Esophagus mucosa (tissue), 1 donor: Measurements from ENCODE around the gene DBNDD2. TPM values are rescaled to one million over a fixed set of nuclear protein-coding genes. Genes with fewer than 3 reads are reported as not detected.
A peak's percentile ranks its signal among the peaks of the same experiment; 100 is the strongest.

Experiments used
- ATAC-seq: fragments of 200-7000 bp; cut with Tn5 transposase; one replicate; pipeline ENCODE4 v1.9.1; 2020
- total RNA-seq: library from RNA; stranded (reverse); gene quantifications from one replicate; pipeline ENCODE4 v1.2.4, GENCODE V29; 2023
- donor health status: DM: yes; HTN: yes; CAD: no.

DBNDD2 gene
- total RNA-seq, 1 donor from 2014 or later = 22.6 TPM

- no peak for ATAC-seq
Observed at GRCh38 chr20:45387274-45387673, 20.8 kb upstream of the DBNDD2 start.

- ATAC-seq = no peak
Observed at GRCh38 chr20:45390931-45391330, 17.2 kb upstream of the DBNDD2 start.

- no peak for ATAC-seq
Observed at GRCh38 chr20:45391559-45391958, 16.5 kb upstream of the DBNDD2 start.

GRCh38 chr20:45392733-45393132 is 15.4 kb upstream of the DBNDD2 start:
- ATAC-seq = no peak

- ATAC-seq = no peak
Observed at GRCh38 chr20:45394221-45395113, 13.6 kb upstream of the DBNDD2 start.

GRCh38 chr20:45395114-45395415 is 13.0 kb upstream of the DBNDD2 start:
- no peak for ATAC-seq

GRCh38 chr20:45399018-45399417 is 9.1 kb upstream of the DBNDD2 start:
- ATAC-seq = no peak

- no peak for ATAC-seq
Observed at GRCh38 chr20:45400346-45401031, 7.6 kb upstream of the DBNDD2 start.

- ATAC-seq = no peak
Observed at GRCh38 chr20:45402946-45403345, 5.1 kb upstream of the DBNDD2 start.

GRCh38 chr20:45404438-45404837 is 3.7 kb upstream of the DBNDD2 start:
- ATAC-seq = no peak

GRCh38 chr20:45405571-45406259 is 2.4 kb upstream of the DBNDD2 start:
- peak; percentile 43 for ATAC-seq

- peak; percentile 65 for ATAC-seq
Observed at GRCh38 chr20:45406260-45407066, 1.6 kb upstream of the DBNDD2 start.

GRCh38 chr20:45407067-45407745 is 883 bp upstream of the DBNDD2 start:
- ATAC-seq = peak; percentile 50

- no peak for ATAC-seq
Observed at GRCh38 chr20:45408646-45409213, 641 bp downstream of the DBNDD2 start.

GRCh38 chr20:45409521-45410272 is 1.6 kb downstream of the DBNDD2 start:
- no peak for ATAC-seq

GRCh38 chr20:45410887-45411286 is 2.8 kb downstream of the DBNDD2 start:
- ATAC-seq = no peak

GRCh38 chr20:45412653-45413052 is 4.6 kb downstream of the DBNDD2 start:
- ATAC-seq = no peak

GRCh38 chr20:45413479-45413878 is 5.4 kb downstream of the DBNDD2 start:
- ATAC-seq = no peak

GRCh38 chr20:45415822-45416637 is 7.9 kb downstream of the DBNDD2 start, which contains the start of gene PIGT:
TSS of gene PIGT (plus strand) at chr20:45416141. CDS start at chr20:45416157, 16 bp downstream.
- peak; percentile 77 for ATAC-seq

- no peak for ATAC-seq
Observed at GRCh38 chr20:45416917-45417316, 8.8 kb downstream of the DBNDD2 start.
